OCI-LY1 (cell line): Measurements from ENCODE around the gene NOP56.

Experiments
- CTCF ChIP-seq: fragments of 200-600 bp; sonication (generic), shearing (Covaris generic); IDR thresholded peaks from 2 replicates; pipeline ENCODE4 v1.5.1; 2017; ENCODE audit warnings: mild to moderate bottlenecking, antibody characterized with exemption, low read length, moderate library complexity, mixed read lengths
- EZH2 ChIP-seq: fragments of 200-600 bp; sonication (generic), shearing (Covaris generic); IDR thresholded peaks from 2 replicates; pipeline ENCODE4 v1.8.0; 2017; ENCODE audit warnings: borderline replicate concordance, mixed run types, mild to moderate bottlenecking, antibody characterized with exemption, low read length, moderate library complexity, mixed read lengths

DNA sequence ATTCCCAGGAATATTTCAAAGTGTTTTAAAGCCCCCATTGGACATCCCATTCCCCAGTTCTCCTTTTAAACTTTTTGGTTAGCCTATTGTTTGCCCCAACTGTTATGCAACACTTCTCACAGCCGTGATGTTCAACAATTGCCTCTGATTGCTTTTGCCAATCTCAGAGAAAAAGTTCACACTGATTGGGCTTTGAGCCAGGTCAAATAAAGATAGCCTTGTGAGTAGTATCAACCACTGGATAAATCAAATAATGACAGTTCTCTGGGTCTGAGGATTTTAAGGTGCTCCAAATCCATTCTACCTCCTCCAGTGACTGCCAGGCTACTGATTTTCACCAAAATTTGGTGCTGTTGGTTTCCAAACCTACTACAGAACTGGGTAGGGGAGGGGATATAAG, 19.1 kb upstream of the NOP56 start:
- TF ChIP-seq CTCF (no peak), EZH2 (no peak)
